NCI-H128 (cell line): ENCODE measurements around the gene FDX1.
A peak's percentile ranks its signal among the peaks of the same experiment; 100 is the strongest.

ENCODE experiments used
- DNase-seq: peaks from one replicate; lab custom pipeline; 2025; ENCODE audit not compliant: unreplicated experiment; lab: John Stamatoyannopoulos, UW

Gene FDX1

GRCh38 chr11:110431051-110431672, 1.4 kb downstream of the FDX1 start:
- no peak for DNase-seq

- DNase-seq = no peak
Measured at GRCh38 chr11:110431674-110432073, 1.9 kb downstream of the FDX1 start.

GRCh38 chr11:110432713-110433392, 3.1 kb downstream of the FDX1 start:
- DNase-seq = no peak

- no peak for DNase-seq
Measured at GRCh38 chr11:110433393-110434333, 3.9 kb downstream of the FDX1 start.

GRCh38 chr11:110434952-110435779, 5.4 kb downstream of the FDX1 start:
- no peak for DNase-seq

GRCh38 chr11:110435780-110436717, 6.3 kb downstream of the FDX1 start:
- DNase-seq = no peak

- DNase-seq = no peak
Measured at GRCh38 chr11:110438017-110438416, 8.3 kb downstream of the FDX1 start.

- no peak for DNase-seq
Measured at GRCh38 chr11:110445437-110445836, 15.7 kb downstream of the FDX1 start.

GRCh38 chr11:110446061-110446460, 16.3 kb downstream of the FDX1 start:
- DNase-seq = no peak

GRCh38 chr11:110446594-110446993, 16.8 kb downstream of the FDX1 start:
- no peak for DNase-seq

- DNase-seq = no peak
Measured at GRCh38 chr11:110447343-110447742, 17.6 kb downstream of the FDX1 start.

GRCh38 chr11:110447897-110448745, 18.4 kb downstream of the FDX1 start:
- DNase-seq = no peak

GRCh38 chr11:110450246-110450645, 20.5 kb downstream of the FDX1 start:
- no peak for DNase-seq

- no peak for DNase-seq
Measured at GRCh38 chr11:110452720-110453119, 23.0 kb downstream of the FDX1 start.

GRCh38 chr11:110453684-110454354, 24.1 kb downstream of the FDX1 start:
- DNase-seq = no peak

- no peak for DNase-seq
Measured at GRCh38 chr11:110454609-110455008, 24.9 kb downstream of the FDX1 start.

GRCh38 chr11:110455718-110456117, 26.0 kb downstream of the FDX1 start:
- no peak for DNase-seq

- peak; percentile 32 for DNase-seq
Measured at GRCh38 chr11:110463153-110463552, 33.4 kb downstream of the FDX1 start.
